Stimulated activated CD4-positive, alpha-beta T cell treated with anti-CD3 and anti-CD28 coated beads, Interleukin-1b, Interleukin-23, amount 100 ng/mL, for 24 hours (primary cell): ENCODE results near the gene SCLT1.

ENCODE experiments used
- DNase-seq, 4 experiments: peaks; one replicate each; pipeline ENCODE4 v3.0.0-alpha.2; 2020; ENCODE audit warnings: low read depth in 4 of 4, low spot score in 1 of 4

The SCLT1 gene

DNA sequence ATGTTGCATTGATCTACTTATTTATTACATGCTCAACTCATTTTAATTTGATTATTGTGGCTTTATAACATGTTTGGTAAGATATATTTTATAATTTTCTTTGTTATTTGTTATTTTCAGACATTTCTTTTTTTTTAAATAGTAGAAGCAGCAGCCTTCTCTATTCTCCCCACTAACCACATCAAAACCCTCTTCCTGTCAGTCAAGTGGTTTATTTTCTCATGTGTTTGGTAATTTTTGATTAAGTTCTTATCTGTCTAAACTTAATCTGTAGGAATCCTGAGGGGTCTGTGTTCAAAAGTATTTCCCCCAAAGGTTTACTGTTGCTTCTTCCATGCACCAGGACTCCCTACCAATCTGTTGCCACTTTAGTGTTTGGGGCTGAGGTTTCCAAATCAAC, 131.9 kb downstream of the SCLT1 start:
- DNase-seq = no peak

DNA sequence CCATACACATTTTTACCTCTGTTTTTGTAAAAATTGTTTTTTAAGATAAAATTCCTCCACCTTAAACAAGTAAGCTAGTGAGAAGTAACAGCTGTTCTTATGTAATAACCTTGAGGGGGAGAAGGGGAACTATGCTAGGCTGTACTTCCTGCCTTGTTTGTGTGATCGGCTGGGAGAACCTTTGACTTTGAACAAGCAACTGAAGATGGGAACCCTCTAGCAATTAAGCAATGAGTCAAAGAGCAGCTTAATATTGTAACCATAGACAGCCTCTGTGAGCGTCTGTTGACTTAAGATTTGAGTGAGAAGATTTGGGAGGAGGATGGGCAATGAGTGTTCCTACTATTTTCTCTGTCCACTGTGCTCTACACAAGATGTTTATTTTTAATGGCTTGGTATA, 135.1 kb downstream of the SCLT1 start:
- no peak for DNase-seq

DNA sequence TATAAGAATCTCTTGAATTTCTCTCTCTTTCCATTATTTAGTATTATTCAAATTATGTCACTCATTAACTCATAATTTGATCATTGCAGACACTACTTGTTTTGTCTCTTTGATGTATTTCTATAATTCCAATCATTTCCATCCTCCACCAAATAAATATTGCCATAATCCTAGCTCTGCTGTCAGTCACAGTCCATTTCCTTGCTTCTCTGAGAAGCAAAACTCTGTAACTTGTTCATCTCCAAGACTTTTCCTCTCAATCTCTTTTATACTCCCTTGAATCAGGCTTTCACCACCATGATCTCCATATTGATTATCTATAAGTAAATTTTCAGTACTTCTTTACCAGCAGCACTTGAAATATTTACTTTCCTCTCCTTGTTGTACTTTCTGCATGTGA, 135.9 kb downstream of the SCLT1 start:
- DNase-seq = no peak

DNA sequence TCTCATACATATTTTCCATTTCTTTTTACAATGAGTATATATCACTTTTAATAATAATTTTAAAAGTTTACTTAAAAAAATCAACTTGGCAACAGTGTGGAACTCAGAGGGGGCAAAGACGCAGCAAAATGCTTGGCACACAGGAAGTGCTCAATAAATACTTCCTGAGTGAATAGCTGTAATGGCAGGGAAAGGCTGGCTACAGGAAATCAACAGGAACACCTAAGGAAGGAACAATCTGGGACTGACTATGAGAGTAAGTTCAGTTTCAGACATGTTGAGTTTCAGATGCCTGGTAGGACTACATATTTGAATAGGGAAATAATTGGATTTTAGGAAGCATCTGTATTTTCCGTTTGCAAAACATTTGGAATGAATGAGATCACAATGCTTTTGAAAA, 137.6 kb downstream of the SCLT1 start:
- no peak for DNase-seq

DNA sequence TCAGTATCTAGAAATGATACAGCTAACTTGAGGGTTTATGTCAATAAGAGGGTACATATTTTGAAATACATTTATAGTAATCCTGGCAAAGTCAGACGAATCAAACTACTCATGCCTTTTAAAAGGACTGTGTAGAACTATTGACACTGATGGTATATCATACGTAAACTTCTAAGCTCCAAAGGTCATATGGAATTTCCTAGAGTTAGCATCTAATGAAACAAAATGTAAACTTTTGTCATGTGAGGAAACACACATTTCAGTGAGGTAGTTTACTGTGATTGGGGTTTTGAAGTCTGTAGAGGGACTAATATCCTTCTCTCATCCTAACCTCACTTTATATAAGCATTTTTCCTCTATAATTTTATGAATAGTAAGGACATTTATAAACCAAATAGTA, 138.4 kb downstream of the SCLT1 start:
- DNase-seq = no peak

DNA sequence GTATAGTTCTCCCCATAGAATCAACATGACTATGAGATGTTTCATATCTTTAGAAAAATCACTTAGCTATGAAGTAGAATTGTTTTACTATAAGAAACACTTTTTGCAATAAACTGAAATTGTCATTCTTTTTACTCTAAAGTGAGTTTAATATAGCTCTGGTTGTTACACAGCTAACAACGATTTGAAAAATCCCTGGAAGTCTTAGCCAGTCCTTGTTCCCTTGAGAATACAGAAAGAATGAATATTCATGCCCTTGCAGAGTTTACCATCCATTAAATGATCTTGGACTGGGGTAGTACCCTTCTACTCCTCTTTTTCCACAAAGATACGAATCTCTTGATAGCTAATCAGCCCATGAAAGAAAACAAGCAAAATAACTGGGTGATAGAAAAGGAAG, 142.0 kb downstream of the SCLT1 start:
- DNase-seq = no peak

DNA sequence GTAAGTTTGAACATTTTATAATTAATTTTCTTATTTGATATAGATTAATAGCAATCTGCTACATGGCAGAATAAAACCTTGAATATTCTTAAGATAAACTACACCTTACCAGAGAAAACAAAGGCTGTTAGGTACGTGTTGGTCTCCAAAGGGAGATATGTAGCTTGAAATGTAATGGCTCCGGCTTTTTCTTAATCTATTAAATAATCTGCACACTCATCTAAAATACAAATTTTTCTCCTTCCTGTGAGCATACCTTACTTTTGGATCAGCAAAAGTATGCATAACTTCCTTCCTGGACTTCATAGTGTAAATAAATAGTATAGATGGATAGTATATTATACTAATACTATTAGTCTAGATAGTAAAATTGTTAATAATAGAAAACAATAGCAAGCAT, 142.5 kb downstream of the SCLT1 start:
- no peak for DNase-seq

DNA sequence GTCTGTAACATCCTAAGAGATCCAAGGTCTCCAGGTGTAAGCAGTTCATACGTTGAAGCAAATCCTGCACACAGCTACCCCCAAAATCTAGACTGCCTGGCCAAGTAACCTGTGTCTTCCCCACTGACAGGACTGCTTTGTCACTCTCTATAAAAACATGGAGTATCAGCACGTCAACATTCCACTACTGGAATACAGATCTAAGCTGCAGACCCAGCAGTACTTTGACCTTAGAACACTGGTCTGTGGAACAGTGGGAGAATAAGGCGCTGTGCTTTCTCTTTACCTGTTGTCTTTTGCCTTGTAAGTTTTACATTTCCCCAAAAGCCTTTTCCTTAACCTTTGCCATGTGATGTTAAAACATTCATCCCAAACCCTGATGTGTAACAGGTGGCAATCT, 146.4 kb downstream of the SCLT1 start:
- DNase-seq = no peak

DNA sequence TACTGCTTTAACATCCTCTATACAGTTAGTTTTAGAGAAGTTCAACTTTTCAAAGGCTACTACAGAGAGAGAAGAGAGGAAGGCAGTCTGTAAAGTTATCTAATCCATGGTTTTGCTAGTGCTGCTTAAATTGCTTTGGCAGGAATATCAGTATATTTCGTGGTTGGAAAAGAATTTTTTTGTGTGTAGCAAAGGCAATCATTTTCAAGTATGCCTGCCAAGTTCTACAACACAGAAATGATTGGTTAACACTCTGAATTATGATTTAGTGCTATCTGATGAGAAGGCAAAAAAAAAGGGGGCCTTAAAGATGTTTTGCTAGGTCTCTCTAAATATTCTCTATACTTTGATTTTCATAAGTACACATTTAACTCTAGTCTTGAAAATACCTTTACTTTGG, 150.7 kb downstream of the SCLT1 start:
- no peak for DNase-seq

DNA sequence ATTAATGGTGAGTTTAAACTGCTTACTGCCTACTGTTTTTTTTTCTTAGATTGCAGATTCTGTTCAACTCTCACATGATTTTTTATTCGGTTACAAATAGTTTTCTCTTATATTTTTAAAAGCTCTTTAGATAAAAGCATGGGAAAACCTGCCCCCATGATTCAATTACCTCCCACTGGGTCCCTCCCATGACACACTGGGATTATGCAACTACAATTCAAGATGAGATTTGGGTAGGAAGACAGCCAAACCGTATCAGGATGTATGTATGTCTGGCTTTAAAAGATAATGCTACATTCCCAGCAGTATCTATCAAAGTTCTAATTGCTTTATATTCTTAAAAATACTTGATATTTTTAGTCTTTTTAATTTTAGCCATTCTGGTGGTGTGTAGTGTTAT, 152.4 kb downstream of the SCLT1 start:
- no peak for DNase-seq

DNA sequence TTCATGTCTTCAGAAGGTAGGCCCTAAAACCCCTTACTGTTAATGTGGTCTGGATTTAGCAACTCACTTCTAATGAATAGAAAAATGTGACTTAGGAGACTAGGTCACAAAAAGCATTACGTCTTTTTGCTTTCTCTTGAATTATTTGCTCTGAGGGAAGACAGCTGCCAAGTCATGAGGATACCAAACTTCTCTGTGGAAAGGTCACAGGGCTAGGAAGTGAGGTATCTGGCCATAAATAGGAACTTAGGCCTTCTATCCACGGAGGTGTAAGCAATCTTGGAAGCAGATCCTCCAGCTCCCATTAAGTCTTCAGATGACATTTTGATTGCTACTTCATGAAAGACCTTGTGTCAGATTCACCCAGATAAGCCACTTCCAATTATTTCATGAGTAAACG, 163.3 kb downstream of the SCLT1 start:
- no peak for DNase-seq

DNA sequence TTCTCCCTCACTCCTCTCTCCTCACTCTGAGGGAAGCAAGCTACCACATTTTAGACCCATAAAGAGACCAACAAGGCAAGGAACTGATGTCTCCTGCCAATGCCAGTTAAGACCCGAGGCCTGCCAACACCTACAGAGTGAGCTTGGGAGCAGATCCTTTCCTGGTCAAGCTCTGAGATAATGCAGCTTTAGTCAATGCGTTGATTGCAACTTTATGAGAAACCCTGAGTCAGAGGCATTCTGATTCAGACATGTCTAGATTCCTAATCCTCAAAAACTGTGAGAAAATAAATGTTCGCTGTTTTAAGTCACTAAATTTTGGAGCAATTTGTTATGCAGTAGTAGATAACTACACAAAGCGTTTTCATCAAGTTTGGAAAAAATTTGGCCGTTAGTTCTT, 168.4 kb downstream of the SCLT1 start:
- no peak for DNase-seq

DNA sequence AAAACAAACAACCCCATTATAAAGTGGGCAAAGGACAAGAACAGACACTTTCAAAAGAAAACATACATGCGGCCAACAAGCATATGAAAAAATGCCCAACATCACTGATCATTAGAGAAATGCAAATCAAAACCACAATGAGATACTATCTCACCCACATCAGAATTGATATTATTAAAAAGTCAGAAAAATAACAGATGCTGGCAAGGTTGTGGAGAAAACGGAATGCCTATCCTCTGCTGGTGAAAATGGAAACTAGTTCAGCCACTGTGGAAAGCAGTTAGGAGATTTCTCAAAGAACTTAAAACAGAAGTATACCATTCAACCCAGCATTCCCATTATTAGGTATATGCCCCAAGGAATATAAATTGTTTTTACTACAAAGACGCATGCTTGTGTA, 171.4 kb downstream of the SCLT1 start:
- no peak for DNase-seq

DNA sequence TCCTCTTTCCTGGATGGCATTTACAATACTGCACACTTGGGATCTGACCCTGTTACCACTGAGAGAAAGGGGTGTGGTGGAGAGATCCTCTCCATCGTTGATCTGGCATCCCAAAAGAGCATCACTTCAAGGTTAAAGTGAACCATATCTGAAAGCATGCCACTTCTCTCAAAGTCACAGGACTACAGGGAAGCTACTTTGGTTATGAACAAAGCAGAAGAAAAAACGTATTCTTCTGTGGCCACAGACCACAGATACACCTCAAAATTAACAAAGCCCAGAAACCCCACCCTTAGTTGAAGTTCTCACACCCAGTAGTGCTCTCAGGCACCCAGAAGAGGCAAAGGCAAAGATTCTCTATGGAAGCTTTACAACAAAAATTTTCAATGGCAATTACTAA, 175.6 kb downstream of the SCLT1 start:
- no peak for DNase-seq

DNA sequence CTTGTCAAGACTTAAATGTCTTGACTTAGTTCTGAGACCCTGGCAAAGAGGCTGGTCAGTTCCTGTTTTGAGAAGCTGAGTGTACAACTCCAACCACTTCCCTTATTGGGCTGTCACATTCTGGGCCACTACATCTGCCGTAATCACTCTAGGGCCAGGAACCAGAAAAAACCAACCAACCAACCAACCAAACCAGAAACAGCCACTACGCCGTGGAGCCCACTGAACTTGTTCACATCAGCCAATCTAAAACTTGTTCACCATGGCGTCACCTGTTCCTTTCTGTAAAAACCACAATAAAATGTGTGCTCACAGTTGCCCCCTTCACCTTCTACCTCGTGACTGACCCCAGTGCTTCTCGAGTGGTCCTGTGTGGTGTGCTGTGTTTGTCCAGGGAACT, 176.5 kb downstream of the SCLT1 start:
- no peak for DNase-seq

DNA sequence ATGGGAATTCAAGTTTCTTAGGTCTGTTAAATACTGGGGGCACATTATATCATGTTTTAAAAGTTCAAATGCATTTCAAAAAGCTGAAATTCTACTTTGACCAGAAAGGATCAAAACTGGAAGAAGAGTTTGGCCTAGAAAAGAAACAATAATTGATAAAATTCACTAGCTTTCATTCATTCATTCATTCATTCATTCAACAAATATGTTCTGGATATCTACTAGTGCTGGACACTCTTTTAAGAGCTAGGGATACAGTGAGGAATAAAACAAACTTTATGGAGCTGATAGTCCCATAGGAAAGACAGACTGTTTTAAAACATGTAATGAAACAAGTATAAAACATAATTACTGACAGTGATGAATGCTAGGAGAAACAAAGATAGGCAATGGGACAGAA, 177.8 kb downstream of the SCLT1 start:
- no peak for DNase-seq

DNA sequence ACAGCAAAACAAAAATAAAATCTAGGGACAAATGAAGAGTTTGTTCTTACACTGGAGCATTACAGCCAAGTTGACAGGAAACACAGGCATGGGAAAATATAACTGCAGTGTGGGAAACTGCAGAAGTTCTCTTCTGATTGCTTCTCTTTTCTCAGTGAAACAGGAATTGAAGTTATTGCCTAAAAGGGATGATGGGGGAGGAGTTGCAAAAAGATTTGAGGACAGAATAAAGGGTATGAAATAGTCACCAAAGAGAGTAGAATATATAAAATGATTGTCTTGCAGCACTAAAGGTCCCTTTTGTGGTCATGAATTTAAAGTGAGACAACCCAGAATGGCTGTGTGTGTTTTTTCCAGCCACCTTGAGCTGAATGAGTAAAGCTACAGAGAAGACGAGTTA, 180.1 kb downstream of the SCLT1 start:
- DNase-seq = no peak

DNA sequence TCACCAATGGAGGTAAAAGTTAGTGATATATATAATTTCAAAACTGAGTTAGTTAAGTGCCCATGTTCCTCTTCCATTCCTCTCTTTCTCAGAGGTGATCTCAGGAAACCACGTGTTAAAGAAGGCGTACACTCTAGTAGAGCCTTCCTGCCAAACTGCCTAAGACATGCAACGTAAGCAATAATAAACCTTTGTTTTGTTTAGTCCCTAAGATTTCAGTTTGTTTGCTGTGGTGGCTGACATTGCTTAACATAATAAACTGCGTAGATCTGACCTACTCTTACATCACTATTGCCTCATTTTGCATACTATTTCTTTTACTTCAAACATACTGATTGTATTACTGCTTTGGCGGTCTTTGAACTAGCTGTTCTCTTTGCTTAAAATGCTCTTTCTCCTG, 184.6 kb downstream of the SCLT1 start:
- no peak for DNase-seq

DNA sequence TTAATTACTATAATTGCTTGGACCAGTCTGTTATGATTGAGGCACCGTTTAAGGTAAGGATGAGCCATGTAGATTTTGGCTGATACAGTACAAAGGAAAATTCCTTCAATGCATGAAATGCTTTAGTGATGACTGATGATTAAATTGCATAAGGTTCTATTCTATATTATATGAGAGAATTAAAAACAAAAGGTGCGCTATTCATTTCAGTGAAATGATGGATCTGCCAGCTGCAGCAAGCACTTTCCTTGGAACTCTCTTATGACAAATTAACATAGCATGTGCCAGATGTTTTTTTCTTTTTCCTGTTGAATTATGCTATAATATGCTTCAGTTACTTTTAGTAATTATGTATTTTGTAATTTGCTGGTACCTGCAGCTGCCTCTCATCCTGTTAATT, 185.4 kb downstream of the SCLT1 start:
- DNase-seq = no peak

DNA sequence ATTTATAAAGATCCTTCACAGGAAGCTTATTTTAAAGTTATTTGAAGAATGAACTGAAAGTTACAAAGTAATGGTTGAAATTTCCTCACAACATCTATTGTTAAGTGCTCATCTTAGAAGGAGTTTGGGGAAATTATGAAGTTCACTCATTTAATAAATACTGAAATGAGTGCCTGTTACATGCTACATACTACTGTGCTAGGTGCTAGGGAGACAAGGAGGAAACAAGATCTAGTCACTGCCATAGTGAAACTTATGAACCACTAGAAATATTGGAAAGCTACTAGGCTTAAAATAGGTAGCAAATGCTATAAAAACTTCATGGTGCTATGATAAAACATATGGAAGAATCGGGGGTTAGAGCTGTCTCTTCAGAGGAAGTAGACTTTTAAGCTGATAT, 186.8 kb downstream of the SCLT1 start:
- no peak for DNase-seq

DNA sequence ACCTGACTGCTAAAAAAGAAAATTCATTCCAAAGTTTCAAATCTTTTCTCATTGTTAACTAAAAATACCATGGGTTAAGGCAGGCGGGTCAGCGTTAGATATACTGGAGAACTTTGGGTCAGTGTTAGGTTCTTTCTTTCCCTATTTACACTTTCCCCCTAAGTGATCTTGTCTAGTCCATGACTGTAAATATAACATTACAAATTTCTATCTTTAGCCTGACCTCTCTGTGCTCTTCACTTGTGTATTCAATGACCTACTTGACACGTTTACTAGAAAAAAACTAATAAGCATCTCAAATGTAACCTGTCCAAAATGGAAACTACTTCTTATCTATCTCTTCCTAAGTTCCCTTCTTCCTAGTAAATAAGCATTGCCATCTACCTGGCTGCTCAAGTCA, 188.5 kb downstream of the SCLT1 start:
- no peak for DNase-seq

DNA sequence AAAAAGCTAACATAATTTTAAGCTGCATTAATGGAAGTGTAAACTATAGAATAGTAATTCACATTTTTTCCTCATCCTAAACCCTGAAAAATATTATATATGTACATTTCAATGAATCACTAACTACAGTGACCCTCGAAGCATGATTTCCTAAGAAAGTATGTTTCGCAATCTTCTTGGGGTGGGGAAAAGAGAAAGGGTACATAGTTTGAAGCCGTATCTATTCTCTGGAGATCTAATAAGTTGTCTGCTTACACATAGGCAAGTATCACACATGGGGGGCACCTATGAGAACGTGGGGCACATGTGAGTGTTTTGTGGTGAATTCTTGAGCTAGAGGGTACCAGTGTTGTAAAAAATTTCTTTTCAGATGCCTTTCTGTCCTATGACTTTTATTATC, 212.7 kb downstream of the SCLT1 start:
- no peak for DNase-seq

DNA sequence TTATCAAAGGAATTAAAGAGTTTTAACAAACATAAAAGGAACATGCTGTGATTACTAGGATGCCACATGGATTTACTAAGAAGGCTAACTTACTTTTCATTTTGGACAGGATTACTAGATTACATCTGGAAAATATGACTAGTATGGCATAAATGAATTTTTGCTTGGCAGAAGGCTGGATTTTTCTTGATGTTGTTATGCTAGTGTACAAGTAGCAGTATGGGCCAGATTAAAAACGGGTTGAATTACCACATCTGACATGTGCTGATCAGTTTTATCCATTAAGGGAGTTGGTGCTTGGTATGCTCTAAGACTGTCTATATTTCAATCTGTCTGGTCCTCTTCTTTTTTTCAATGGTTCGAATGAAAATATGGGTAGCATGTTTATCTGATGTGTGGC, 213.4 kb downstream of the SCLT1 start:
- DNase-seq = no peak

DNA sequence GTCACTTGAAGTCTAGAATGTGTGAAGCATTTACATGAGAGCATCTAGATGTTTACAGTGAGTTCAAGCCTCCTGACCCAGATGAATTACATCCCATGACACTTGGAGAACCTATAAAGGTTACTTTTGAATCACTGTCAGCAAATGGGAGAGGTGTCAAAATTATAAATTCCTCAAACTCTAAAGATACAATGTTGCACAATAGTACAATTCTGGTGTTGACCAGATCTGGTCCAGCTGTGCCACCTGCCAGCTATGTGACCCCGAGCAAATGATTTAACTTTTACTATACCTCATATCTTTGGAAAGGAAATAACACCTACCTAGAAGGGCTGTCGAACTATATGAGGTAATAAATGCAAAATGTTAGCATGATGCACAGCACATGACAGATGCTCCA, 214.1 kb downstream of the SCLT1 start:
- DNase-seq = no peak
